Upper lobe of right lung (tissue), 1 donor: ENCODE measurements around the gene HOXC9. TPM values are rescaled to one million over a fixed set of nuclear protein-coding genes. Genes with fewer than 3 reads are reported as not detected.

Experiments
- ATAC-seq: fragments of 200-7000 bp; cut with Tn5 transposase; one replicate; pipeline ENCODE4 v1.9.1; 2020; ENCODE audit warnings: mild to moderate bottlenecking, moderate library complexity
- DNase-seq: peaks from one replicate; pipeline ENCODE4 v3.0.0-alpha.2; 2020
- H3K27ac ChIP-seq: fragments of 200-600 bp; one replicate; pipeline ENCODE4 v1.8.0; 2022
- H3K27me3 ChIP-seq: fragments of 200-600 bp; one replicate; pipeline ENCODE4 v1.8.0; 2022; ENCODE audit warnings: mild to moderate bottlenecking
- H3K36me3 ChIP-seq: fragments of 200-600 bp; one replicate; pipeline ENCODE4 v1.8.0; 2022
- H3K4me1 ChIP-seq: fragments of 200-600 bp; one replicate; pipeline ENCODE4 v1.8.0; 2022
- H3K4me3 ChIP-seq: fragments of 200-600 bp; one replicate; pipeline ENCODE4 v1.8.0; 2022; ENCODE audit warnings: mild to moderate bottlenecking
- H3K9me3 ChIP-seq: fragments of 200-600 bp; one replicate; pipeline ENCODE4 v1.8.0; 2022
- intact Hi-C: fragments of 100-400 bp; cut with DNase I; formaldehyde crosslinking; loops from one replicate; pipeline ENCODE4 v1.11.0; 2022
- total RNA-seq: library from RNA; stranded (reverse); fragmentation: NEBNext Ultra II Directional; extraction: Animal tissue kit (Norgen Biotek cat#: 25700); gene quantifications from one replicate; pipeline ENCODE4 v1.2.1, GENCODE V29; 2021
- TF ChIP-seq, protein P1 (sequence below): fragments of 200-600 bp; IDR thresholded peaks from one replicate; pipeline ENCODE4 v1.8.0; 2022; ENCODE audit warnings: antibody characterized with exemption
- donor health status: DM: no; HTN: yes; CAD: no; lungs with severe emphysema.

HOXC9 gene
- total RNA-seq, 1 donor from 2014 or later: 0.61 TPM

DNA sequence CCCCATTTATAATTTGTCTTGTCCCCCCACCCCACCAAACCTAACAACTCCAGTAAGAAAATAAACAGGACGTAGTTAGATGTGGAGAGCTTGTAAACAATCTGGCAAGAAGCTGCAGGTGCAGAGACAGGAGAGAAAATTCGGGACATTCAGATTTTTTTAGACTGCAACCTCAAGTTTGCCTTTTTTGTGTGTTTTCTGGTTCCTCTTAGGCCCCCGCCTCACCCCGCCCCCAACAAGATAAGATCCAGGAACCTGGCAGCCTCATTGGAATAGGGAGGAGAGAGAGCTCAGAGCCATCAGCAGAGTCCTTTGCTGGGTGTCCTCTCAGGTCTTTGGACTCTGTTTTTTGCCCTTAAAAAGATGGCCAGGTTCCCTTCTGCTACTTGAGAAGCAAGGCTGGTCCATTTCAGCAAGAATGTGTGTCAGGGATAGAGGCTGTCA, 12.2 kb upstream of the HOXC9 start:
- Histone ChIP-seq H3K27ac (no peak overlapping the region), H3K4me1 (peaks cover 15% of the 10 kb centered on the region), H3K36me3 (no peaks in the 10 kb centered on the region), H3K27me3 (peaks cover 100% of the 10 kb centered on the region), H3K4me3 (no peak overlapping the region), H3K9me3 (no peaks in the 10 kb centered on the region)
- DNase-seq (no peak), ATAC-seq (no peak)
- intact Hi-C loops: no loop called here
- TF ChIP-seq, protein P1, sequence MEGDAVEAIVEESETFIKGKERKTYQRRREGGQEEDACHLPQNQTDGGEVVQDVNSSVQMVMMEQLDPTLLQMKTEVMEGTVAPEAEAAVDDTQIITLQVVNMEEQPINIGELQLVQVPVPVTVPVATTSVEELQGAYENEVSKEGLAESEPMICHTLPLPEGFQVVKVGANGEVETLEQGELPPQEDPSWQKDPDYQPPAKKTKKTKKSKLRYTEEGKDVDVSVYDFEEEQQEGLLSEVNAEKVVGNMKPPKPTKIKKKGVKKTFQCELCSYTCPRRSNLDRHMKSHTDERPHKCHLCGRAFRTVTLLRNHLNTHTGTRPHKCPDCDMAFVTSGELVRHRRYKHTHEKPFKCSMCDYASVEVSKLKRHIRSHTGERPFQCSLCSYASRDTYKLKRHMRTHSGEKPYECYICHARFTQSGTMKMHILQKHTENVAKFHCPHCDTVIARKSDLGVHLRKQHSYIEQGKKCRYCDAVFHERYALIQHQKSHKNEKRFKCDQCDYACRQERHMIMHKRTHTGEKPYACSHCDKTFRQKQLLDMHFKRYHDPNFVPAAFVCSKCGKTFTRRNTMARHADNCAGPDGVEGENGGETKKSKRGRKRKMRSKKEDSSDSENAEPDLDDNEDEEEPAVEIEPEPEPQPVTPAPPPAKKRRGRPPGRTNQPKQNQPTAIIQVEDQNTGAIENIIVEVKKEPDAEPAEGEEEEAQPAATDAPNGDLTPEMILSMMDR: no peak

DNA sequence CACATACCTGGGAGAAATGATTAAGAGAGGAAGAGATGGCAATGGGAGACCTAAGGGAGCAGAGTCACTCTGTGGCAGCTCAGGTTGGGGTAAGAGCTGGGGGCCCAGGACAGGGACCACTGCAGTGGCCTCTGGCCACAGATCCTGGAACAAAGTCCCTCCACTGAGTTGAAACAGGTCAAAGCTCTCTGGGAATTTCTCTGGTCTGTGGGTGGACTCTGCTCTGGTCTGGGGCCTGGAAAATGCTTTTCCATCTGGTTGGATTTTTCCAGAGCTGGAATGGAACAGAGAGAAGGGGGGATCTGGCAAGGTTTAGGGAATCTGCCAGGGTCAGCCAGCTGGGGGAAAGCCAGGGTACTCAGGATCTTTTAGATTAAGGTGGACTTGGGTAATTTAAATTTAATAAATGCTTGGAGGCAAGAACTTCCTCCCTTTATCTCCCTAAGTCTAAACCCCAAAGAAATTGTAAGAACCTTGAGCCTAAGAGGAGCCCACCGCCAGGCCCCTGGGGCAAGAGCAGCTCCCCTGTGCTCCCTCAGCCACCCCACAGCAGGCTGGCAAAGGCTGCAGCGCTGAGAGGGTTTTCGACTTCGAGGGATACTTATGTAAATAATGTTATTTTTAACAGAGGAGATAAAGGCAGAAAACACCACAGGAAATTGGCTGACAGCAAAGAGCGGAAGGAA, 11.3 kb upstream of the HOXC9 start:
- no peaks in the 10 kb centered on the region for H3K9me3 ChIP-seq
- peaks cover 100% of the 10 kb centered on the region for H3K27me3 ChIP-seq
- peaks cover 15% of the 10 kb centered on the region for H3K4me1 ChIP-seq
- TF ChIP-seq, protein P1: no peak
- peak; percentile 51 for DNase-seq
- H3K4me3 ChIP-seq: no peak overlapping the region
- no peak overlapping the region for H3K27ac ChIP-seq
- intact Hi-C loops: no loop called here
- ATAC-seq: no peak
- H3K36me3 ChIP-seq: no peaks in the 10 kb centered on the region

DNA sequence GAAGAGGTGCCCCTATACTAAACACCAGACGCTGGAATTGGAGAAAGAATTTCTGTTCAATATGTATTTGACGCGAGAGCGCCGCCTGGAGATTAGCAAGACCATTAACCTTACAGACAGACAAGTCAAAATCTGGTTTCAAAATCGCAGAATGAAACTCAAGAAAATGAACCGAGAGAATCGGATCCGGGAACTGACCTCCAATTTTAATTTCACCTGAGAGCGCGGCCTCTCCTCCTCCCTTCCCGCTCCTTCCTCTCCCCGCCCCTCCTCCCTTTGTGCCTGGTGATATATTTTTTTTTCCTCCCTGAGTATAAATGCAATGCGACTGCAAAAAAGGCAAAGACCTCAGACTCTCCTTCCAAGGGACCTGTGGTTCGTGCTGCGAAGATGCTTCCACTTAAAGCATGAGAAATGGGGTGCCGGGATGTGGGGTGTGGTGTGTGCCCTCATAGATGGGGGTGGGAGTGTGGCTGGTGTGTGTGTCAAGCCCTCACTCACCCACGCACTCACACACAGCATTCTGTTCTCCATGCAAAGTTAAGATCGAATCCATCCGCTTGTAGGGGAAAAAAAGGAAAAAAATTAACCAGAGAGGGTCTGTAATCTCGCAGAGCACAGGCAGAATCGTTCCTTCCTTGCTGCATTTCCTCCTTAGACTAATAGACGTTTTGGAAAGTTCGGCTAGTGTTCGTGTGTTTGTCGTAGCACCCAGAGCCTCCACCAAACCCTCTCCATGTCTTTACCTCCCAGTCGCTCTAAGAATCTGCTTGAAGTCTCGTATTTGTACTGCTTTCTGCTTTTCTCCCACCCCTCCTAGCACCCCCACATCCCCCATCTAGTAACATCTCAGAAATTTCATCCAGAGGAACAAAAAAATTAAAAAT, 10.5 kb upstream of the HOXC9 start:
- TF ChIP-seq, protein P1: peak; percentile 38
- peaks cover 20% of the 10 kb centered on the region for H3K4me1 ChIP-seq
- intact Hi-C loops: no loop called here
- no peak for DNase-seq
- H3K9me3 ChIP-seq: no peaks in the 10 kb centered on the region
- H3K4me3 ChIP-seq: no peak overlapping the region
- H3K36me3 ChIP-seq: no peaks in the 10 kb centered on the region
- ATAC-seq: no peak
- H3K27ac ChIP-seq: no peak overlapping the region
- peaks cover 100% of the 10 kb centered on the region for H3K27me3 ChIP-seq

DNA sequence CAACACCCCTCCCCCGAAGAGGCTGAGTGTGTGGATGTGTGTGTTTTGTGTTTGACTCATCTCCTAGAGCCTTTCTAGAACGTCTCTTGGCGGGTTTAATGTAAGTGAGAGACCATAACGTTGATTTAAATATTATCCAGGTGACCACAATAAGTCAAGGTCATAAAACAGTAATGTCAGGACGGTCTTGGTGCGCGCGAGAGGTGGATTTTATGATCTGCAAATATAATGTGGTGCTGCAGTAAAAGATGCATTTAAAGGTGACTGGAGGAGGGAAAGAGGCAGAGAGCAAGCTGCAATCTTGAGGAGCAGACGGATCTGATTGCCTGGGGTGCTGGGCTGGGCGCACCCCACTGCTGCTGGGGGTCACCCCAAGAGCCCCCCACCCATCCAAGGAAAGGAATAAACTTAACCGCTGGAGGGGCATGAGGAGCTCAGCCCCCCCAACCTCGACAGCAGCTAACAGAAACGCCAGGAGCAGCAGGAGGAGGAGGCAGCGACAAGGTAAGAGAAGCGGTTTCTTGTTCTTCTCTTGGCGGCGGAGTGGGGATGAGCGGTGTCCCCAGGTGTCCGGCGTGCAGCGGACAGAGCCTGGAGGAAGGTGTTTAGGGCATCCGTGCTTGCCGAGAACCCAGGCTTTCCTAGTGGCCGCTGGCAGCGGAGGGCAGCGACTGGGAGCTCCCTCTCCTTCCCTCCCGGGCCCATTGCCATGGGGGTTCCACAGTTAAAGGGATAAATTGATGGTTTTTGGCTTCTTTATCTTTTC, 9.5 kb upstream of the HOXC9 start:
- H3K27ac ChIP-seq: no peak overlapping the region
- no peaks in the 10 kb centered on the region for H3K9me3 ChIP-seq
- H3K36me3 ChIP-seq: no peaks in the 10 kb centered on the region
- ATAC-seq (no peak), DNase-seq (no peak)
- intact Hi-C loops: no loop called here
- H3K4me3 ChIP-seq: no peak overlapping the region
- H3K27me3 ChIP-seq: peaks cover 100% of the 10 kb centered on the region
- TF ChIP-seq, protein P1: no peak
- H3K4me1 ChIP-seq: peaks cover 30% of the 10 kb centered on the region

DNA sequence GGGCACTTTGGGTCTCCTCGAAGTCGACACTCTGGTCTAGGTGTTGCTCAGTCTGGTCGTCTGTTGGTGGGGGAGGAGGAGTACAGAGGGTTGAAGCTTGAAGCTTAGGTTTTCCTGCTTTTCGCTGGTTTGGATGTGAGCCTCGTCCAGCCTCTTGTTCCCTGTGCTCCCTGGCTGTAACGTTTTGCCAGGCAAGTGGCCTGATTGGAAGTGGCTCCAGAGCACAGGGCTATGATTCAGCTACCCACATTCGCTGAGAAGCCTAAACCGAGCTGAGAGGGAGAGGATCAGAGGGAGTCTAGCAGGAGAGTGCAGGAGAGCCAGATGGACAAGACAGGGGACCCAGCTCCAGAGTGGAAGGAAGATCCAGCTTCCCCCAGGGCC, 8.9 kb upstream of the HOXC9 start:
- no peak for ATAC-seq
- H3K4me1 ChIP-seq: peaks cover 29% of the 10 kb centered on the region
- peaks cover 100% of the 10 kb centered on the region for H3K27me3 ChIP-seq
- H3K4me3 ChIP-seq: no peak overlapping the region
- no peak for DNase-seq
- H3K9me3 ChIP-seq: no peaks in the 10 kb centered on the region
- H3K27ac ChIP-seq: no peak overlapping the region
- no peaks in the 10 kb centered on the region for H3K36me3 ChIP-seq
- intact Hi-C loops: no loop called here
- TF ChIP-seq, protein P1: no peak
